A673 (cell line): Measurements from ENCODE around the gene NRL. TPM values are rescaled to one million over a fixed set of nuclear protein-coding genes. Genes with fewer than 3 reads are reported as not detected.

Experiments
- BruUV-seq: library from RNA; stranded (reverse); fragments of 400-500 nt; replicated peaks from 2 replicates; lab custom pipeline; 2021; lab: Mats Ljungman, UMichigan
- CTCF ChIA-PET: fragments of 300-600 bp; sonication (Branson Sonifier 250); formaldehyde crosslinking; loops from one replicate; lab custom pipeline; 2022; ENCODE audit warnings: antibody characterized with exemption; lab: Charles Lee
- POLR2A ChIA-PET: fragments of 300-600 bp; sonication (Branson Sonifier 250); formaldehyde crosslinking; loops from one replicate; lab custom pipeline; 2022; ENCODE audit warnings: antibody characterized with exemption; ENCODE audit not compliant: low non-redundant PET; lab: Charles Lee
- DNase-seq: peaks from one replicate; pipeline ENCODE4 v3.0.0-alpha.2; 2015; ENCODE audit warnings: low spot score
- H3K27ac ChIP-seq: fragments of 200-600 bp; sonication (generic); 2 replicates; pipeline ENCODE4 v1.5.1; 2016; ENCODE audit warnings: mixed run types, low read depth, mild to moderate bottlenecking, mixed read lengths, antibody characterized with exemption, low read length; ENCODE audit not compliant: poor library complexity, severe bottlenecking
- H3K27me3 ChIP-seq: fragments of 200-600 bp; sonication (generic); replicated peaks from 2 replicates; pipeline ENCODE4 v1.6.1; 2017; ENCODE audit warnings: mixed run types, low read depth, mild to moderate bottlenecking, mixed read lengths, antibody characterized with exemption, low read length; ENCODE audit not compliant: insufficient read depth, poor library complexity
- H3K36me3 ChIP-seq: fragments of 200-600 bp; sonication (generic); 2 replicates; pipeline ENCODE4 v1.6.1; 2016; ENCODE audit warnings: mixed run types, mild to moderate bottlenecking, mixed read lengths, antibody characterized with exemption, low read length; ENCODE audit not compliant: insufficient read depth, poor library complexity, severe bottlenecking
- H3K4me1 ChIP-seq: fragments of 200-600 bp; sonication (generic); 2 replicates; pipeline ENCODE4 v1.6.1; 2017; ENCODE audit warnings: mixed run types, mild to moderate bottlenecking, mixed read lengths, antibody characterized with exemption, low read length; ENCODE audit not compliant: insufficient read depth, poor library complexity, severe bottlenecking
- H3K4me3 ChIP-seq: fragments of 200-600 bp; sonication (generic); 2 replicates; pipeline ENCODE4 v1.5.1; 2016; ENCODE audit warnings: low read depth, mixed run types, mild to moderate bottlenecking, mixed read lengths, low read length; ENCODE audit not compliant: poor library complexity, severe bottlenecking
- H3K9me3 ChIP-seq: fragments of 200-600 bp; sonication (generic); 2 replicates; pipeline ENCODE4 v1.6.1; 2016; ENCODE audit warnings: mixed run types, low read depth, mild to moderate bottlenecking, mixed read lengths, antibody characterized with exemption, low read length; ENCODE audit not compliant: poor library complexity, severe bottlenecking
- EZH2 ChIP-seq: fragments of 200-600 bp; sonication (generic); IDR thresholded peaks from 2 replicates; pipeline ENCODE4 v1.6.1; 2017; ENCODE audit warnings: borderline replicate concordance, low read depth, mild to moderate bottlenecking, mixed read lengths, antibody characterized with exemption, low read length; ENCODE audit not compliant: poor library complexity, severe bottlenecking
- intact Hi-C: fragments of 100-400 bp; cut with micrococcal nuclease; formaldehyde crosslinking; loops from one replicate; pipeline ENCODE4 v1.10.0; 2022; ENCODE audit not compliant: unreplicated experiment
- total RNA-seq: library from RNA; stranded (reverse); gene quantifications from 2 replicates; pipeline ENCODE4 v1.2.3, GENCODE V29; 2021
- TF ChIP-seq, protein P1 (sequence below): fragments of 300-800, 200-600 bp; sonication (generic); conservative IDR thresholded peaks from 2 replicates; pipeline ENCODE4 v1.5.1; 2017; ENCODE audit warnings: low read depth, mild to moderate bottlenecking, antibody characterized with exemption, low read length, moderate library complexity, mixed read lengths

The NRL gene
- total RNA-seq, 1 experiment from 2014 or later, result 1.9 TPM

DNA sequence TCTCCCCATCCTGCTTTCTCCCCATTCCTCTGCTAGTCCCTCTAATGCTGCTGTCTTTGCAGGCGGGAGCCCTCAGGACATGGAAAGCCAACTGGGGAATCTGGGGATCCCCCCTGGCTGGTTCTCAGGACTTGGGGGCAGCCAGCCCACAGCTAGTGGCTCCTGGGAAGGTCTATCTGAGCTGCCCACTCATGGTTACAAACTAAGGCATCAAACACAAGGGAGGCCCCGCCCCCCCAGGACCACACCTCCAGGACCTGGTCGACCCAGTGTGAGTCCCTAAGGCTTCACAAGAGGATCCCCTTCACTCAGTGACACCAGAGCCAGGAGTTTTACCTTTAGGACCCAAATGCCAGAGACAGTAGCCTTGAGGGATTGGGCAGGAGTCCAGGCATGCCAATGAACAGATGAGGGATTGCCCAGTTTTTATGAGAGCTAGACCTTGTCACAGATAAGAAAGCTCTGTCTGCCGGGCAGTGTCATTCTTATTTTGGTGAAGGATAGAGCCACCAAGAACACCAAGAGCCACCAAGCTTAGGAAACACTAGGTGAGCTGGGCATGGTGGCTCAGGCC lies 51.4 kb downstream of the NRL start:
- no peak for DNase-seq
- H3K9me3 ChIP-seq, result no peaks in the 10 kb centered on the region
- BruUV-seq, result no TSS peak
- H3K27ac ChIP-seq, result no peak overlapping the region
- H3K36me3 ChIP-seq, result no peaks in the 10 kb centered on the region
- ChIA-PET POLR2A (no interaction called here), CTCF (no interaction called here)
- no peaks in the 10 kb centered on the region for H3K4me1 ChIP-seq
- TF ChIP-seq EZH2, result no peak
- TF ChIP-seq, protein P1, sequence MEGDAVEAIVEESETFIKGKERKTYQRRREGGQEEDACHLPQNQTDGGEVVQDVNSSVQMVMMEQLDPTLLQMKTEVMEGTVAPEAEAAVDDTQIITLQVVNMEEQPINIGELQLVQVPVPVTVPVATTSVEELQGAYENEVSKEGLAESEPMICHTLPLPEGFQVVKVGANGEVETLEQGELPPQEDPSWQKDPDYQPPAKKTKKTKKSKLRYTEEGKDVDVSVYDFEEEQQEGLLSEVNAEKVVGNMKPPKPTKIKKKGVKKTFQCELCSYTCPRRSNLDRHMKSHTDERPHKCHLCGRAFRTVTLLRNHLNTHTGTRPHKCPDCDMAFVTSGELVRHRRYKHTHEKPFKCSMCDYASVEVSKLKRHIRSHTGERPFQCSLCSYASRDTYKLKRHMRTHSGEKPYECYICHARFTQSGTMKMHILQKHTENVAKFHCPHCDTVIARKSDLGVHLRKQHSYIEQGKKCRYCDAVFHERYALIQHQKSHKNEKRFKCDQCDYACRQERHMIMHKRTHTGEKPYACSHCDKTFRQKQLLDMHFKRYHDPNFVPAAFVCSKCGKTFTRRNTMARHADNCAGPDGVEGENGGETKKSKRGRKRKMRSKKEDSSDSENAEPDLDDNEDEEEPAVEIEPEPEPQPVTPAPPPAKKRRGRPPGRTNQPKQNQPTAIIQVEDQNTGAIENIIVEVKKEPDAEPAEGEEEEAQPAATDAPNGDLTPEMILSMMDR, result no peak
- no peaks in the 10 kb centered on the region for H3K27me3 ChIP-seq
- no peak overlapping the region for H3K4me3 ChIP-seq
- intact Hi-C loops, result no loop called here

DNA sequence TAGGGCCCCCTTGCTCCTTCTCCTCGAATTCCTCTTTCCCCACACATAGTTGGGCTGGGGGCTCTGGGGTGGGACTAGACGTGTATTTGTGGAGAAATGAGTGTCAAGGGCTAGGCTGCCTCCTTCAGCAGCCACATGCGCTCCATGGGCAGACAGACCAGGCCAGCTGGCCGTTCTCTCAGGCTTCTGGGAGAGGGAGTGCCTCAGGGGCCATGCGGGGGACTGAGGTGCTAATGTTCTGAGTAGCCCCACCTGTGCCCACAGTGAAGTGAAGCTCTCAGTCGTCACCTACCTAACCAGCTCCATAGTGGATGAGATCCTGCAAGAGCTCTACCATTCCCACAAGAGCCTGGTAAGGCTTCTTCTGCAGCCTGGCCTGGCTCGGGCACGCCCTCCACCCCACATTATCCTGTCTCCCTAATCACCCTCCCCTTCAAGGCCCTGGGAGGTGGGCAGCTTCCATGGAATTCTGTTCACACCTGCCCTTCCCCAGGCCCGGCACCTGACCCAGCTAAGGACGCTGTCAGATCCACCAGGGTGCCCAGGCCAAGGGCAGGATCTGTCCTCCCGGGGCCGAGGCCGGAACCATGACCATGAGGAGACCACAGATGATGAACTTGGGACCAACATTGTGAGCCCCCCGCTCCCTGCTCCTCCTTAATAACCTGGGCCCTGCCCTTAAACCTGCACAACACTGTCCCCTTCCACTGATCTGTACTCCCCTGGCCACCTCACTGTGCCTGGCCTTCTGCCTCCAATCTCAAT lies 52.4 kb downstream of the NRL start:
- no peak overlapping the region for H3K4me3 ChIP-seq
- POLR2A ChIA-PET, result interaction anchor here (0.6 kb wide), 1 partner anchor 183 kb away, joined by 3 read pairs; no protein-coding TSS in a partner anchor
- H3K9me3 ChIP-seq, result no peaks in the 10 kb centered on the region
- BruUV-seq, result no TSS peak
- H3K27ac ChIP-seq, result no peak overlapping the region
- CTCF ChIA-PET, result interaction anchor here (1.5 kb wide), 1 partner anchor 234 kb away, joined by 3 read pairs; no protein-coding TSS in a partner anchor
- TF ChIP-seq, protein P1, result no peak
- TF ChIP-seq EZH2, result no peak
- DNase-seq, result no peak
- no peaks in the 10 kb centered on the region for H3K36me3 ChIP-seq
- H3K27me3 ChIP-seq, result no peaks in the 10 kb centered on the region
- intact Hi-C loops, result no loop called here
- no peaks in the 10 kb centered on the region for H3K4me1 ChIP-seq

DNA sequence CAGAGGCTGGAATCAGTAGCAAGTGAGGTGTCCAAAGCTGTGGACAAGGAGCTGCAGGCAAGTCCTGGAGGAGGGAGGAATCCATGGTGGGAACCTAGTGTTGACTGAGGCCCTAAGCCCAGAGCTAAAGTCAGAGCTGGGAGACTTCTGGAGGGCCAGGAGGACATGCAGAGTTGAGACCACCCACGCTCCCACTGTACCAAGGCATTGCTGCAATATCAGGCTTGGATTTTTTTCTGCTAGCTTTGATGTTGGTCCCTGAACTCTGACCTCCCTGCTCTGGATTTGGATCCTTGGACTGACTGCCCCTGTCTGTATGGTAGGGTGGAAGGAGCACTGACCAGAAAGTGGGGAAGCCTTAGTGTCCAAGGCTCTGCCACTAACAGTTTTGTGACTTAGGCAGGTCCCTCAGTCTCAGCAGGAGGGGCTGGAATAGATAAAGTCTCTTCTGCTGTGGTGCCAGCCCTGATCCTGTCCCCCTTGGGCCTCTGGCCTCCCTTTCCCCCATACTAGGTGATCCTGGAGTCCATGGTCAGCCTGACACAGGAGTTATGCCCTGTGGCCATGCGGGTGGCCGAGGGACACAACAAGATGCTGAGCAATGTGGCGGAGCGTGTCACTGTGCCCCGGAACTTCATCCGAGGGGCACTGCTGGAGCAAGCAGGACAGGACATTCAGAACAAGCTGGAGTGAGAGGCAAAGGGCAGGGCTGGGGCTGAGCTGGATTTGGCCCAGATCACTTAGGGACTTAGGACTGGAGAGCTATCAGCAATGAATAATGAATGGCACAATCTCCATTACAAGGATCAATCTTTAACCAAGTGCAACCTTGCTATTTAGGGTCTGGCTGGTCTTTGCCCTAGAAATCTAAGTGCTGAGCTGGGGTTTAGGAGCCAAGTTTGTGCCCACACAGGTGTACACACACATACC lies 53.5 kb downstream of the NRL start:
- no peaks in the 10 kb centered on the region for H3K4me1 ChIP-seq
- ChIA-PET POLR2A (no interaction called here), CTCF (interaction anchor here (1.5 to 1.6 kb wide), 2 partner anchors 19 to 236 kb away, joined by 3 read pairs; no protein-coding TSS in a partner anchor)
- no TSS peak for BruUV-seq
- H3K4me3 ChIP-seq, result no peak overlapping the region
- H3K27me3 ChIP-seq, result no peaks in the 10 kb centered on the region
- H3K36me3 ChIP-seq, result no peaks in the 10 kb centered on the region
- DNase-seq, result no peak
- H3K9me3 ChIP-seq, result no peaks in the 10 kb centered on the region
- TF ChIP-seq EZH2, result no peak
- TF ChIP-seq, protein P1, result no peak
- no peak overlapping the region for H3K27ac ChIP-seq
- intact Hi-C loops, result no loop called here
